HG02763 (cell line): Measurements from ENCODE around the gene IL26.

Experiments used
- ATAC-seq: cut with Tn5 transposase; IDR thresholded peaks from one replicate; pipeline ENCODE4 v1.9.1; 2021; ENCODE audit warnings: mild to moderate bottlenecking, moderate library complexity; ENCODE audit not compliant: unreplicated experiment

The IL26 gene

DNA sequence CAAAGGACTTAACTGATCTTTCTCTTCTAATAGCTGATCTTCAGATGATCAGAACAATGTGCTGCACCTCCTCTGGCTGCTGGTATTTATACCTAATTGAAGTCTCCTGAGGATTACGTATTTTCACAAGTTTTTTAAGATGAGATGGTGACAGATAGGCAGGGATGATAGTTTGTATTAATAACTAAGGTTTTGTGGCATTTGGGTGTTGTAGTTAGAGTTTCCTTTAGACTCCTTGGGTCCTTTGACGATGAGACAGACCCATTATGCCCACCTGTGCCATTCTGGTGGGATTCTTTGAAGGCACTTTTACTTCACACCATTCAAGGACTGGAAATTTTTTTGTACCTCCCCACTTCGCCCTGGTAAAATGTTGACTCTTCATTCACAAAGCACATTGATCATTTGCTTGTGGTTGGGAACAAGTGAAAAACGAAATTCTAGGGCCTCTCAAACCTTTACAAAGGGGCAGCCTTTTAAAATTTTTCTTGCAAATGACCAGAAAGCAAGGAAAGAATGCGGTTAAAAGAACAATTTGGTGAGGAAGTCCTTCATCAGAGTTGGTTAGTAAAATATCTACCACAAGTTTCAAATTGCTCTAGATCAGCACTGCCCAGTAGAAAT is 65.8 kb downstream of the IL26 start, which contains the start of gene IFNG:
Gene IFNG (minus strand): TSS at position 60 of the 624 bp plus-strand sequence. CDS start 125 bp downstream, outside the sequence.
- peak; percentile 71 for ATAC-seq

- no peak for ATAC-seq
These were observed 67.2 kb downstream of the IL26 start for GRCh38 chr12:68158432-68158831.

DNA sequence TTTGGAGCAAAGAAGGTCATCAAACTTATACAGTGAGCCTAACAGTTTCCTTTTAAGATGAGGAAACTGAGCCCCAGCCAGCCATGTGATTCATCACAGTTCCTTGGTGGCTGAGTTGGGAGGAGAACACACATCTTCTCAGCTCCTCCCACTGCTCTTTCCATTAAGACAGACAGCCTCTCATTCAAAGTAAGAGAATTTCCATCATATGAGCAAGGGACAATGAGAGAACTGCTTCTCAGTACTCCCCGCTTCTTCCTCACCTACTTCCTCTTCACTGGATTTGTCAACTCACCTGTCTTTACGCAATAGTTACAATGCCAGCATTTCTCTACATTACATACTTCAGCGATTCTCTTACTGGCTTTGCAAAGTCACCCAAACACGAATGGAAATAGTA is 68.2 kb downstream of the IL26 start:
- no peak for ATAC-seq

GRCh38 chr12:68156636-68157035 is 69.0 kb downstream of the IL26 start:
- no peak for ATAC-seq

GRCh38 chr12:68154779-68155178 is 70.8 kb downstream of the IL26 start:
- ATAC-seq, result no peak
